Right renal pelvis (tissue), 4 donors: ENCODE results near the gene GIPR. TPM values are rescaled to one million over a fixed set of nuclear protein-coding genes. Genes with fewer than 3 reads are reported as not detected.
"Not testable (repeated sequence)": the region's sequence is repeated elsewhere in the genome, so short reads cannot be mapped to it uniquely, and the experiment has no call there.

Source experiments
- DNase-seq, 4 donors: peaks; one replicate each; pipeline ENCODE4 v3.0.0-alpha.2; 2013; ENCODE audit warnings: low read depth in 4 of 4, low spot score in 3 of 4, missing footprints in 1 of 4
- polyA plus RNA-seq, 4 donors: library from polyadenylated mRNA; unstranded; fragments of 120-200 nt; gene quantifications; one replicate each; pipeline ENCODE4 v1.2.1, GENCODE V29; 2013; ENCODE audit not compliant: insufficient read length in 4 of 4

Gene GIPR
- polyA plus RNA-seq, 4 donors = 0.33 to 0.80 (median 0.58) TPM

DNA sequence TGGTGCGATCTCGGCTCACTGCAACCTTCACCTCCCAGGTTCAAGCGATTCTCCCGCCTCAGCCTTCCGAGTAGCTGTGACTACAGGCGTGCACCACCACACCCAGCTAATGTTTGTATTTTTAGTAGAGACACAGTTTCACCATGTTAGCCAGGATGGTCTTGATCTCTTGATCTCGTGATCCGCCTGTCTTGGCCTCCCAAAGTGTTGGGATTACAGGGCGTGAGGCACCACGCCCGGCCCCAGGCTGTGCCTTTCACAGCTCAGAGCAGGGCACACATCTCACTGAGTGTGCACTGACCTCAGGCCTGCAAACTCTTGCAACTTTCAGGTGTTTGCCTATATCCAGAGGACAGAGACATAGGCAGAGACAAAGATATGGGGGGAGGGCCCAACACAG is 17.0 kb downstream of the GIPR start:
- not testable (repeated sequence) for DNase-seq

DNA sequence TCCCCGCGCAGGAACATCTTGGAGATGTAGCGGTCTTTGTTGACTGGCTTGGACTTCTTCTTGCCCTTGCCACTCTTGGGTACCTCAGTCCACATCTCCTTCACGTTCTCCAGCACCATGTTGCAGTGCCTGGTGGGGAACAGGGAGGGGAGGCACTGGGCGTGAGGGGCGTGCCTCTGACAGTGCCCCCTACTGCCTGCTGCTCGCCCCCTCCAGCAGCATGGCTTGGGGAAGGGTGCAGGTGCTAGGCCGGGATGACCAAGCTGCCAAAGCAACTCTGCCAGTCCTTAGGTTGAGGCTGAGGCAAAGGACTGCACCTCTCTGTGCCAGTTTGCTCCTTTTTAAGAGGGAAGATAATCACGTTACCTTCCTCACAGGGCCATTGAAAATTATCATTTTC is 19.6 kb downstream of the GIPR start:
- DNase-seq = no peak

DNA sequence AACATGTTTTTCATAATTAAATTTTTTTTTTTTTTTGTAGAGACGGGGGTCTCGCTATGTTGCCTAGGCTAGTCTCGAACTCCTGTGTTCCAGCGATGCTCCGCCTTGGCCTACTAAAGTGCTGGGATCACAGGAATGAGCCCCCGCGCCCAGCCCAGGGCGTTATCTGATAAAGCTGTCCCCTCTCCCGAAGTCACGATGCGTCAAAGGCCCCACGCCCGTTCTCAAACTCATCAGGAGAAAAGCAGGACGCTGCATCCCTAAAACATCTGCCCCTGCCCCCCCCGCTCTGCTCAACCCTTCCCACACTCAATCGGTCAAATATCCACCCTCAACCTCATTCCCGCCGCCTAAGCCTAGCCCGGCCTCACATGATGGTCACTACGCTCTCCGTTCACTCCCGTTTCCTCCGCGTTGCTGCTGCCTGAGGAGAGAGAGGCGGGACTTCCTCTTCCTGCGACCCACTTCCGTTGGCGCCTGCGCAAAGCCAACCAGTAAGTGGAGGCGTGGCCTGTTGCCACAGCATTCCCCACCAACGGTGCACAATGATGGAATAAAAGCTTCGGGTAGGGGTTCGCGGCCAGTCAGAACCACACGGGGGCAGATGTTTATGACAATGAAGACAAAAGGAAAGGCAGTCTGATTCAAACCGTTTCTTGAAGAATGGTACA is 23.6 kb downstream of the GIPR start, which contains the start of gene SNRPD2:
SNRPD2 (minus strand) TSS at position 438 of the 671 bp plus-strand sequence; CDS start at position 373, 65 bp downstream.
- peak in 3 of 4 donors; percentile 90 to 93 (median 91) for DNase-seq

GRCh38 chr19:45692187-45693105 is 24.4 kb downstream of the GIPR start, which contains the start of gene QPCTL:
TSS of gene QPCTL (plus strand) at chr19:45692666. CDS start at chr19:45692704, 38 bp downstream.
- DNase-seq = peak; percentile 94 to 97 (median 96)

GRCh38 chr19:45693106-45693788 is 25.2 kb downstream of the GIPR start:
- no peak for DNase-seq

- DNase-seq = no peak
Observed at GRCh38 chr19:45701676-45702075, 33.7 kb downstream of the GIPR start.

- no peak for DNase-seq
Observed at GRCh38 chr19:45705115-45705514, 37.1 kb downstream of the GIPR start.

- DNase-seq = no peak
Observed at GRCh38 chr19:45705710-45706415, 37.8 kb downstream of the GIPR start.

DNA sequence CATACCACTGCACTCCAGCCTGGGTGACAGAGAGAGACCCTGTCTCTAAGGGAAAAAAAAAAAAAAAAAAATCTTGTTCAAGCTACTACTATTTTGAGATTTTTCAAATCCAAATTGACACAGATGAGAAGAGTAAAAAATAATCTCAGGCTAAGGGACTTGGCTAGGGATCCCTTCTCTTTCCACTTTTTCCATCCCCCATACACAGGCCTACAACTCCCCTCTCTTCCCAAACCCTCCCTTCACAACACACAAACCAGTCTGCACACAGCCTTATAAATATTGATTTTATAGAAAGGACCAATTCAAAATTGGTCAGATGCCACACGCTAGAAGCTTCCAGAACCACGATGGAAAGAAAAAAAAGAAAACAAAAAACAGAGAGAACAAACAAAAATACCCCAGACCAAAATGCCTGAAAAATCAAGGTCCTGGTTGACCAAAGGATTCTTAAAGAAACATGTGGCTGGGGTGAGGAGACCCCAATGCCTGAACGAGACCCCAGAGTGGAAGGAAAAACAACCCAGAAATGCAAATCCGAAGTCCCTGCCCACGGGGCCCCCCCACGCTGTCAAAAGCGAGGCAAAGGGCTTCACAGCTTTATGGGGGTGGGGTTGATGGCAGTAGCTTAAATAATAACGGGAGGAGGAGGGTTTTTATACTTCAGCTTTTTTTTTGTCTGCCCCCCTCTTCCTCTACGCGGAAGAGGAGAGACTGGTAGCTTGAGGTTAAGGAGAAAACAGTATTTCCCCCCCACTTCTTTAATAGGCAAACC is 42.5 kb downstream of the GIPR start:
- DNase-seq = no peak

DNA sequence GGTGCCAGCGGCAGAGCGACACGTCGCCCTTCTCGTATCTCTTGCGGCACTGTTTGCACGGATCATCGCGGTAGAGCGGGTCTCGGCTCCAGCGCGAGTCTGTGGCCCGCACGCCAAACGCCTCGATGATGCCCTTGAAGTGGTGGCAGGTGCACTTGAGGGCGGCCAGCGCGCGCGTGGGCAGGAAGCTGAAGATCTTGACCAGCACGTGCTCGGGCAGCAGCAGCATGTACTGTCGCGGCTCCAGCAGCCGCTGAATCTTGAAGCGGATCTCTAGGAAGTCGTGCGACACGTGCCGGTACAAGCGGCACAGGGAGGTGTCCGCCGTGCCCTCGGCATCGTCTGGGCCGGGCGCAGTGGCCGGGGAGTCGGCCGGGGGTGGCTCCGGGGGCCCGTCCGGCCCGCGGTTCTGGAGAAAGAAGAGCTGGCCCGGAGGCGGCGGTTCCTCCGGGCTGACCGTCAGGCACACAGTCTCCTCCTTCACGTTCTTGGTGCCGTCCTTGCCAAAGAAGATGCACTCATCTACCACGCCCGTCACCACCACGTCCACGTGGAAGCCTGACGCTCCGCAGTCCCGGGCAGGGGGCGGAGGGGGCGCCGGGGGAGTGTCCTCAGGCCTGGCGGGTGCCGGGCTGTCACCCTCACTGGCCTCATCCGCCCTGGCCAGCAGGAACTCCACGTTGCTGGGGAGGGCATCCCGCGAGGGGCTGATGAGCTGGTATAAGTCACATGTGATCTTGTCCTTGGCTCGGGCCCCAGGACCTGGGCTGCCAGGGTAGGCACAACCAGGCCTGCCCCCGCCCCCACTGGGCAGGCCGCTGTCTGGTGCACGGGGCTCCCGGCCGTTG is 44.1 kb downstream of the GIPR start:
- DNase-seq = no peak

DNA sequence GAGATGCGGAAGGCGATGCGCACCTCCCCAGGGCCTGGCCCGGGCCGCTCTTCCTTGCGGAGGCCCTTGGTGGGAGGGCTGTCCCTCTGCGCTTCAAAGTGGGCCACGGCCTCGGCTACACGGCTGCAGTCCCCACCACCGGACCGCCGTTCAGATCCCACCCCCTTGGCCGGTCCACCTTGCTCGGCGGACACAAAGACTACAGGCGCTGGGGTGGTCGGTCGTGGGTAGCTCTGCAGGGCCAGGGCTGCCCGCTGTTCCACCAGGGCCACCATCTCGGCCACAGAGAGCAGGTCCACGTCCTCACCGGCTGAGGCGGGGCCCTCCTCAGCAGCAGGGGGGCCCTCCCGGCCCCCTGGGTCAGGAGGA is 44.7 kb downstream of the GIPR start:
- DNase-seq = no peak

DNA sequence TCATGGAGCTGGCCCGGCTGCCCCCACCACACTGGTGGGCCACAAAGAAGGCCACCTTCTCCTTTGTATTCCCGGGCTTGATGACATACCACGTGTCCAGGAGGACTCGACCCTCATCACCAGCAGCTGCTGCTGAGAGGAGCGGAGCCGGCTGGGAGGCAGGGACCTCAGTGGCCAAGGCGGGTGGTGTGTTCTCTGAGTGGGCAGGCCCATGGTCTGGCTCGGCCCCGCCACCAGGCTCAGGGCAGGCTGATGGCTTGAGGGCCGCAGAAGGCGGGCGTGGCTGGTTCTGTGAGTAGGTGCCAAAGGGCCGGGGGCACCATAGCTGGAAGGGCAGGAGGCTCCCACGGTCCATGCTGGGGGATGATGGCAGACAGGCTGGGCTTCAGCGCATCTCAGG is 45.1 kb downstream of the GIPR start:
- DNase-seq = no peak

- DNase-seq = no peak
Observed at GRCh38 chr19:45715139-45715538, 47.1 kb downstream of the GIPR start.

- DNase-seq = peak in 1 of 4 donors; percentile 25
Observed at GRCh38 chr19:45716359-45717130, 48.5 kb downstream of the GIPR start.

DNA sequence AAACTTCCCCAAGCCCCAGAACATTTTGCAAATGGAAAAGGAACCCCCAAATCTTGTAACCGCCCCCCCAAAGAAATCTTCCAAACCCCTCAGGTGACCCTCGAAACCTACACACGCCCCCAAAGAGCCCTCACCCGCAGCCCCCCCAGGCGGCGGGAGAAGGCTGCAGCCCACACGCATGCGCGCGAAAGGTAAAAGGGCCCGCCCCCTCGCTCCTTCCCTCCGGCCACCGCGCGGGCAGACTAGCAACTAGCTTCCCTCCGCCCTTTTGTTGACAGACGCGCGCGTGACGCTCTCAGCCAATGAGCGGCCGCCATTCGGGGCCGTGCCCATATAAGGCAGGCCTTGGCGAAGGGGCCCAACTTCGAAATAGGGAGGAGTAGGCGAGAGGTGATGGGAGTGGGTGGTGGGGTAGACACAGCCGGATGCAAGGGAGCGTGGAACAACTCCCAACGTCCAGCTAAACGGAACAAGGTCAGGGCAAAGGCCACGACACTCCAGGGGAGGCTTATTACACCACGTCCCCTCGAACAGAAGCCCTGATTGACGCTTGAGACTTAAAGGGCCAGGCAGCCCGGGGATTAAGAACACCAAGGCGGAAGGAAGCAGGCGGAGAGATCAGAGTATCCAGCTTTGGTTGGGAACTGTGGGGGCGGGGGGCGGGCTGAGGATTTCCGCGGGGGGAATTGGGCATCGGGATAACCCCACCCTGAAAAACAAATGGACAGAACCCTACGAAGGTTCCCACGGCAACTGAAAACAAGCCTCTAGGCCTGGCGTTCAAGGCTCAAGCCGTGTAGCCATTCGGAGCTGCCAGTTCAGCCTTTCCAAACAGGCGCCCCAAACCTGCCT is 49.3 kb downstream of the GIPR start:
- peak; percentile 97 to 98 (median 98) for DNase-seq

- no peak for DNase-seq
Observed at GRCh38 chr19:45717983-45718650, 50.1 kb downstream of the GIPR start.
